HG02588 (cell line): ENCODE results near the gene GHRH.

ENCODE experiments used
- ATAC-seq: cut with Tn5 transposase; IDR thresholded peaks from one replicate; pipeline ENCODE4 v1.9.1; 2021; ENCODE audit warnings: mild to moderate bottlenecking, moderate library complexity; ENCODE audit not compliant: unreplicated experiment

GHRH gene

GRCh38 chr20:37263686-37264085 is 2.1 kb upstream of the GHRH start:
- no peak for ATAC-seq

DNA sequence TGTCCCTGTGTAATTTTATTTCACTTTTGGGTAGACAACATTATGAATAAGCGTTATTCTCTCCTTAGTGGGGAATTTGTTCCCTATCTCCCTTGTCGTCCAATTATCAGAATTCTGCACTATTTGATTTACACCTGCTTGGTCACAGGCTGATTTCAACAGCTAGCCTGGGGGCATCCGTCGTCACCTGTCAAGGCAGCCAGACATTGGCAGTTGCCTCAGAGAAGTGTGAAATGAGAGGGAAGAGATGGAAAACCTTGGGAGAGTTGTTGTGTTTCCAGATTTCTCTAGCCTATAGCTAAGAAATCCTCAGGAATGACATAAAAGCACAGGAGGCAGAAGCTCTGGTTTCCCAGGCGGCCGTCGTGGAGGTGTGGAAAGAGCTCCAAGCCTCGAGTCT is 891 bp upstream of the GHRH start:
- ATAC-seq: no peak

DNA sequence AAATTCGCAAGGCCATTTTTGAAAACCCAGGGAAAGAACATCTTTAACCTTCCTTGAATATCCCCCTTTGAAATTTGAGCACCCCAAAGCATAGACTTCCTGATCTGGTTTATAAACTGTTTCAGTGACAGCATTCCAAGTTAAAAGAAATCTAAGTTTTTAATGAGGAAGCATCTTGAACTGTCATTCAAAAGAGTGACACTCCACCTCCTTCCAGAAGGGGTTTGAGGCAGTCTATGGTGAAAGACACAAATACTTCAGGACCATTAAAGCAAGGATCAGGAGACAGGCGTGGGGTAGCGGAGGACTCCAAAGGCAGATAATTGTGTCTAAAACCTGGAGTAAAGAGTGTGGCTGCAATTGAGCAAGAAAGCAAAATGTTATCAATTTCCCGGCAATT is 691 bp downstream of the GHRH start:
- no peak for ATAC-seq

GRCh38 chr20:37259865-37260264 is 1.7 kb downstream of the GHRH start:
- no peak for ATAC-seq

DNA sequence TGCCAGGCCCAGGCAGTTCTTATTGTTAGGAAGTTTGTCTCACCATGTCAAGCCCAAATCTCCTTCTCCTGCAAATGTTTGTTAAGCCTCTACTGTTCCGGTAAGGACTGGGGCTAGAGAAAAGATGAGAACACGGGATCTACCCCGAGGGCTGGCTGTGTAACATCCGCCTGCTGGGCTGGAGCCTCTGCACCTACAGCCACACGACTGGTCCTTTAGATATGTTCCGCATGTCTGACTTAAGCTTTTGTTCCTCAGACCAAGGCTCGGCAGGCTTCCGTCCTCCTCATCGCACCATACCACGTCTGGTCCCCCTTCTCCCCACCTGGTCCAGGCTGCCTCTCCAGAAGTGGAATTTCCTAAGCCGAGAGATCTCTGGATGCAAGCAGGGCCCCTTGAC is 2.6 kb downstream of the GHRH start:
- ATAC-seq: no peak

GRCh38 chr20:37257988-37258387 is 3.6 kb downstream of the GHRH start:
- ATAC-seq: no peak

DNA sequence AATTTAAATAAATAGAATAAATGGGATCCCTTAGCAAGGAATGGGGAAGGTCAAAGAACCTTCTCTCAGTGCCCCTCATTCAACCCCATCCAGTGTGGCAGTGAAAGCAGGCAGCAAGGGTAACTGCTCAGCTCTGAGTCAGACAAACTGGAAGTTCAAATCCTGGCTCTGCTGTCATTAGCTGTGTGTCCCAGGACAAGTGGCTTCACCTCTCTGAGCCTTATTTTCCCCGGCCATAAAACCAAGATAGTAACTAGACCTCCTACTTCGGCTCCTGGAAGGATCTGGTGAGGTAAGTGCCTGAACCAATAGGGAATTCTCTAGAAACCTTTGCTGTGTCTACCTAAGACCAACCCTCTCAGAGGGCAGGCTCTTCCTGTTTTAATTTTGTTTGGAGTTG is 4.1 kb downstream of the GHRH start:
- ATAC-seq: no peak

- ATAC-seq: no peak
These were observed 5.3 kb downstream of the GHRH start for GRCh38 chr20:37256286-37256685.

DNA sequence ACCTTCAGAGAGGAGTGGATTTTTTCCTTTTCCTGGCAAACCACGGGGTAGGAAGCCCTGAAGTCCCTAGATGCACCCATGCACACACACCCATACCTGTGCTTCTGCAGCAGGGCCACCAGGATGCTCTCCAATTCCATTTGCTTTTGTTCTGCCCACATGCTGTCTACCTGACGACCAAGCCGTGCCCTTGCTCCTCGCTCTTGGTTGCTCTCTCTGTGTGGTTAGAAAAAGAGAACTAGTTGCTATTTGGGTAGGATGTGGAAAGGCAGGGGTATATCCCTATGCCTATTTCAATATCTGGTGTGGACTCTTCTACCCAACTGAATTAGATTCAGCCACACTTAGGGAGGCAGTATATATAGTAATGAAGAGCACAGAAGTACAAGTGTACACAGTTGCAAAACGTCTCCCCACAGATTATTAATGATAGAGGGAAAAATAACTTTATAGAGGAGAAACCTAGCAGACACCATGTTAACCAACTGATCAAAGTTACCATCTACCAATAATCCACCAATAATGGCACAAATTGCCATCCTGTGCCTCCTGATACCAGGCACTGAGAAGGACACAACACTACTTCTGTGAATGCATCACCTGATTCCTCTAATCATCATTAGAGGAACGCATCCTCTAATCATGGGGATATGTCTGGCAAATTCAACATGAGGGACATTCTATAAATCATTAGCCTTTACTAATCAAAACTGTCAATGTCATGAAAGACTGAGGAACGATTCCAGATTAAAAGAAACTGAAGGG is 7.3 kb downstream of the GHRH start:
- ATAC-seq: no peak

DNA sequence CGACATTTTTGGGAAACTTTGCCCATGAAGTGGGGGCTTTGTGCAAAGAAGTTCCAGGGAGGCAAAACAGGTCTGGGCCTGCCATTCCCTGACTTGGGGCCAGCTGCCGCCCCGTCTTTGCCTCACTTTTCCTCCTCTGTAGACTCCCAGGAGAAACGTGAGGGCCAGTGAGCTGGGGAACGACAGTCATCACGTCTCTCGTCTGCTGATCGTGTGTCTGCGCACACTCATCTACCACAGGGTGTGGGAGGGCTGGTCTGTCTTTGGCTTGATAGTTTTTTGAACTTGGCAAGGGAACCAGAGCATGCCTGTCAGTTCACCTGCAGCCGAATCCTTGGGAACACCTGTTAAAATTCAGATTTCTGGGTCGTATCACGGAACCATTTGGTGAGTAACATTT is 8.5 kb downstream of the GHRH start:
- ATAC-seq: no peak

- ATAC-seq: no peak
These were observed 9.7 kb downstream of the GHRH start for GRCh38 chr20:37251825-37252477.

GRCh38 chr20:37249304-37249703 is 12.3 kb downstream of the GHRH start:
- no peak for ATAC-seq

DNA sequence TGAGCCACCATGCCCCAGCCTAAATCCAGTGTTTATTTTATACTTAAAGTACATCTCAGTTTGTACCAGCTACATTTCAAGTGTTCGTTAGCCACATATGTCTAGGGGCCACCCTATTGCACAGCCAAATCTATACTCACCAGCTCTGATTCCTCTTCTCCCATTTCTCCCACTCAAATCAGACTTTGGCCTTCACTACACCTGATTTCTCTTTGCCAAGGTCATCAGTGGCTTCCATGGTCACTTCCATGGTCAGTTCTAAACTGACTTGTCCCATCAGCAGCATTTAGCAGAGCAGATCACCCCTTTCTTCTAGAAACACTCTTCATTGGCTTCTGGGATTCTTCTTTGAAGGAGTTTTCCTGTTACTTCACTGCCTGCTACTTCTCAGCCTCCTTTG is 14.1 kb downstream of the GHRH start:
- no peak for ATAC-seq

DNA sequence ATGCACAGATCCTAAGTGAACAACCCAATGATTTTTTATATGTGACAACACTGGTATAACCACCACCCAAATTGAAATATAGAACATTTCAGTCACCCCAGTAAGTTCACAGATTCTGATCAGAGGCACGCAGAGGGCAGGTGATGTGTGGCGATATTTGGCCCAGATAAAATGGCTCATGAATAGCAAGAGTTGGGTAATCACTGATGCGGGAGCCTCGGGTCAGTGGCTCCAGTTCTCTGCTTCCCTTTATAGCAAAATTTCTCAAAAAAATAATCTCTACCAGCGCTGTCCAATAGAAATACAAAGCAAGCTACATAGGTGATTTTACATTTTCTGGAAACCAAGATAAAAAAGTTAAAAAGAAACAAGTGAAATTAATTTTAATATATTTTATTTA is 14.9 kb downstream of the GHRH start:
- ATAC-seq: no peak

GRCh38 chr20:37245216-37246150 is 16.1 kb downstream of the GHRH start:
- ATAC-seq: no peak

DNA sequence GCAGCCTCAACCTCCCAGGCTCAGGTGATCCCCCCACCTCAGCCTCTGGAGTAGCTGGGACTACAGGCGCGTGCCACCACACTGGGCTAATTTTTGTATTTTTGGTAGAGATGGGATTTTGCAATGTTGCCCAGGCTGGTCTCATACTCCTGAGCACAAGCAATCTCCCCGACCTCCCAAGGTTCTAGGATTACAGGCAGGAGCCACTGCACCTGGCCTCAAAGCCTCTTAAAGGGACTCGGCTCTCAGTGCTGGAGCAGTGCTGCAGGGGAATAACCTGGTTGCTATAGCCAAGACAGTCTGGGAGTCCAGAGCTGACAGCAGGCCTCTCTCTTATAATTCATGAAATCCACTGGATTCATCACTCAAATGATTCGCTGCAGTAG is 17.0 kb downstream of the GHRH start:
- ATAC-seq: no peak

DNA sequence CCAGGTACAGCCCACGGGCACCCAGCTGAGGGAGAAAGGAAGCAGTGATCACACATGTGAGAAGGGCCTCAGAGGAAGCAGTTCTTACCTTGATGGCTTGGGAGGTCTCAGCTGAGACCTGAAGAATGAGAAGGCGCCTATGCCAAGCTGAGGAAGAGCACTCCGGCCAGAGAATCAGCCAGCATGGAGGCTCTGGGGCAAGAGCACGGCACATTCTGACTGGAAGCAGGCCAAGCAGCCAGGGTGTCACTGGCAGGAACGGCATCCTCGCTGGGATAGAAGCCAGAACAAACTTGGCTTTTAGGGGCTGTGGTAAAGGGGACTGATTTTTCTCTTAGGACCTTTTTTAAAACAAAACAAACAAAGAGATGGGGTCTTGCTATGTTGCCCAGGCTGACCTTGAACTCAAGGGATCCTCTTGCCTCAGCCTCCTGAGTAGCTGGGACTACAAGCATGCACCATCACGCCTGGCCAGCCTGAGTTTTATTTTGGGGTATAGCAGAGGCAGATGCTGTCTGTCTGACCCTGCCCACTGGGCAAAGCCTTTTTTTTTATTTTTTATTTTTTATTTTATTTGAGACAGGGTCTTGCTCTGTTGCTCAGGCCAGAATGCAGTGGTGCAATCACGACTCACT is 17.6 kb downstream of the GHRH start:
- no peak for ATAC-seq

GRCh38 chr20:37243076-37243936 is 18.3 kb downstream of the GHRH start:
- ATAC-seq: no peak

- no peak for ATAC-seq
These were observed 19.1 kb downstream of the GHRH start for GRCh38 chr20:37242503-37242902.

- no peak for ATAC-seq
These were observed 21.1 kb downstream of the GHRH start for GRCh38 chr20:37240337-37241067.
